ENCODE data around the gene CACNA2D3.

- TF ChIP-seq, protein P1, sequence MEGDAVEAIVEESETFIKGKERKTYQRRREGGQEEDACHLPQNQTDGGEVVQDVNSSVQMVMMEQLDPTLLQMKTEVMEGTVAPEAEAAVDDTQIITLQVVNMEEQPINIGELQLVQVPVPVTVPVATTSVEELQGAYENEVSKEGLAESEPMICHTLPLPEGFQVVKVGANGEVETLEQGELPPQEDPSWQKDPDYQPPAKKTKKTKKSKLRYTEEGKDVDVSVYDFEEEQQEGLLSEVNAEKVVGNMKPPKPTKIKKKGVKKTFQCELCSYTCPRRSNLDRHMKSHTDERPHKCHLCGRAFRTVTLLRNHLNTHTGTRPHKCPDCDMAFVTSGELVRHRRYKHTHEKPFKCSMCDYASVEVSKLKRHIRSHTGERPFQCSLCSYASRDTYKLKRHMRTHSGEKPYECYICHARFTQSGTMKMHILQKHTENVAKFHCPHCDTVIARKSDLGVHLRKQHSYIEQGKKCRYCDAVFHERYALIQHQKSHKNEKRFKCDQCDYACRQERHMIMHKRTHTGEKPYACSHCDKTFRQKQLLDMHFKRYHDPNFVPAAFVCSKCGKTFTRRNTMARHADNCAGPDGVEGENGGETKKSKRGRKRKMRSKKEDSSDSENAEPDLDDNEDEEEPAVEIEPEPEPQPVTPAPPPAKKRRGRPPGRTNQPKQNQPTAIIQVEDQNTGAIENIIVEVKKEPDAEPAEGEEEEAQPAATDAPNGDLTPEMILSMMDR (optimal IDR thresholded peaks at IDR 0.05 in 1 of 3, IDR thresholded peaks at IDR 0.05 in 1 of 3, conservative IDR thresholded peaks at IDR 0.05 in 1 of 3; ENCODE audit: extremely low read depth in 1 of 3, insufficient read depth in 2 of 3, low read length in 3 of 3): no peak
- no peak for TF ChIP-seq EZH2 (IDR thresholded peaks at IDR 0.05; ENCODE audit: low read length)
Measured at GRCh38 chr3:54625805-54626787, 503.7 kb downstream of the CACNA2D3 start.
